ENCODE data around the gene KMO. TPM values are rescaled to one million over a fixed set of nuclear protein-coding genes. Genes with fewer than 3 reads are reported as not detected.

The KMO gene
- total and polyA plus RNA-seq, 2 of the 8 experiments (the other 6 are each of a cell fraction or from before 2014, with no cell fraction given), result not detected

- H4K20me1 ChIP-seq (replicated peaks in 1 of 2; ENCODE audit: control insufficient read depth in 1 of 2, insufficient read depth in 2 of 2, low read length in 2 of 2), result peaks cover 2 to 3% of the 10 kb centered on the region in 2 experiments
- ChIA-PET CTCF (ENCODE audit: partially characterized antibody) (interaction anchor here (1.1 to 1.8 kb wide), 3 partner anchors 14 to 227 kb away, joined by 3 to 8 read pairs (median 3); no protein-coding TSS in a partner anchor), POLR2A (ENCODE audit: partially characterized antibody) (no interaction called here)
- H3K9ac ChIP-seq (replicated peaks in 1 of 4; ENCODE audit: extremely low read depth in 1 of 4, low read depth in 3 of 4, low read length in 3 of 4), result no peak overlapping the region
- H3K27ac ChIP-seq (ENCODE audit: low read depth, low read length), result no peak overlapping the region
- H3K18ac ChIP-seq (ENCODE audit: extremely low read depth, low read length), result no peak overlapping the region
- no peak overlapping the region for H4K91ac ChIP-seq (replicated peaks; ENCODE audit: insufficient read length, low read length)
- no peak overlapping the region for H3K4me3 ChIP-seq (ENCODE audit: extremely low read depth in 1 of 4, insufficient read depth in 2 of 4, low read depth in 3 of 4, low read length in 4 of 4)
- H3K14ac ChIP-seq (ENCODE audit: insufficient read length), result no peak overlapping the region
- H3K9me3 ChIP-seq (ENCODE audit: insufficient read depth in 2 of 2, low read depth in 1 of 2, low read length in 1 of 2), result no peaks in the 10 kb centered on the region
- no peak overlapping the region for H2AFZ ChIP-seq (ENCODE audit: low read length)
- no peak overlapping the region for H2BK12ac ChIP-seq (ENCODE audit: low read depth, low read length)
- no peaks in the 10 kb centered on the region for H3K27me3 ChIP-seq (replicated peaks in 1 of 4; ENCODE audit: control insufficient read depth in 3 of 4, extremely low read depth in 1 of 4, insufficient read depth in 3 of 4, low read length in 3 of 4)
- H2AK5ac ChIP-seq (ENCODE audit: low read depth, low read length), result no peak overlapping the region
- H3K4me2 ChIP-seq (ENCODE audit: insufficient read depth in 1 of 2, low read depth in 2 of 2, low read length in 2 of 2), result no peak overlapping the region
- H3K23me2 ChIP-seq (ENCODE audit: low read depth, low read length), result no peaks in the 10 kb centered on the region
- no peak overlapping the region for H2BK5ac ChIP-seq (ENCODE audit: low read depth, low read length)
- TF ChIP-seq JUN (IDR thresholded peaks at IDR 0.05; ENCODE audit: low read depth, low read length) (no peak), ATF3 (IDR thresholded peaks at IDR 0.05; ENCODE audit: insufficient read depth, low read depth, low read length) (no peak), ASH2L (IDR thresholded peaks at IDR 0.05; ENCODE audit: low read length) (no peak), GTF2F1 (IDR thresholded peaks at IDR 0.05; ENCODE audit: borderline replicate concordance, low read depth, low read length) (no peak), MAFK (IDR thresholded peaks at IDR 0.05; ENCODE audit: low read depth, low read length) (no peak), HDAC6 (IDR thresholded peaks at IDR 0.05; ENCODE audit: low read depth, low read length) (no peak)
- FAIRE-seq (no peak), DNase-seq (ENCODE audit: low read depth in 1 of 2, low spot score in 2 of 2) (no peak)
- no peaks in the 10 kb centered on the region for H3K4me1 ChIP-seq (replicated peaks in 1 of 4; ENCODE audit: control insufficient read depth in 3 of 4, insufficient read depth in 4 of 4, low read length in 3 of 4)
- no peak overlapping the region for H3K23ac ChIP-seq (ENCODE audit: insufficient read length)
- H3K79me2 ChIP-seq (ENCODE audit: control insufficient read depth in 1 of 2, insufficient read depth in 2 of 2, low read length in 2 of 2), result no peaks in the 10 kb centered on the region
- no peaks in the 10 kb centered on the region for H3K79me1 ChIP-seq (ENCODE audit: low read depth, low read length)
- H3K36me3 ChIP-seq (ENCODE audit: control insufficient read depth in 2 of 4, insufficient read depth in 4 of 4, low read length in 3 of 4), result no peaks in the 10 kb centered on the region
- no peak overlapping the region for H3K4ac ChIP-seq (replicated peaks; ENCODE audit: insufficient read length, low read depth, low read length)
- no peak overlapping the region for H2BK120ac ChIP-seq (replicated peaks; ENCODE audit: low read depth, low read length)
- no peak overlapping the region for H3K56ac ChIP-seq (replicated peaks; ENCODE audit: insufficient read length, low read depth, low read length)
- H2BK20ac ChIP-seq (ENCODE audit: low read length), result no peak overlapping the region
- H4K8ac ChIP-seq (ENCODE audit: extremely low read depth, insufficient read depth, low read length), result no peak overlapping the region
- H4K5ac ChIP-seq (ENCODE audit: insufficient read length, low read depth, low read length), result no peak overlapping the region
- H2BK15ac ChIP-seq (ENCODE audit: low read length), result no peak overlapping the region
These were observed 75.3 kb downstream of the KMO start for GRCh38 chr1:241607497-241607896.
